SK-N-SH treated with all-trans-retinoic acid at 6 μM for 48 hours (cell line): ENCODE measurements around the gene NSMF.

Experiments
- ARNTL ChIP-seq: fragments of 450-650 bp; formaldehyde crosslinking; IDR thresholded peaks from 2 replicates; pipeline ENCODE4 v1.5.0; 2020; ENCODE audit warnings: low read depth, mild to moderate bottlenecking, moderate library complexity, borderline replicate concordance
- BACH2 ChIP-seq: fragments of 250-450 bp; sonication (Bioruptor Pico); IDR thresholded peaks from 2 replicates; pipeline ENCODE4 v1.9.0; 2021; ENCODE audit warnings: mild to moderate bottlenecking, borderline replicate concordance
- CREB5 ChIP-seq: fragments of 250-450 bp; sonication (Bioruptor Pico); IDR thresholded peaks from 2 replicates; pipeline ENCODE4 v1.5.1; 2020; ENCODE audit warnings: low read depth, mild to moderate bottlenecking, moderate library complexity
- PATZ1 ChIP-seq: fragments of 250-450 bp; sonication (Bioruptor Pico); IDR thresholded peaks from 2 replicates; pipeline ENCODE4 v1.8.0; 2020; ENCODE audit warnings: mild to moderate bottlenecking, moderate library complexity, borderline replicate concordance
- TOX ChIP-seq: fragments of 250-450 bp; sonication (Bioruptor Pico); IDR thresholded peaks from 2 replicates; pipeline ENCODE4 v1.8.0; 2021; ENCODE audit warnings: mild to moderate bottlenecking, moderate library complexity, borderline replicate concordance
- ZFP3 ChIP-seq: fragments of 250-450 bp; sonication (Bioruptor Pico); IDR thresholded peaks from 2 replicates; pipeline ENCODE4 v1.5.0; 2020; ENCODE audit warnings: mild to moderate bottlenecking, moderate library complexity
- TF ChIP-seq, protein P1 (sequence below): fragments of 250-450 bp; sonication (Bioruptor Pico); IDR thresholded peaks from 2 replicates; pipeline ENCODE4 v1.8.0; 2021; ENCODE audit warnings: low read depth, mild to moderate bottlenecking, moderate library complexity, borderline replicate concordance

DNA sequence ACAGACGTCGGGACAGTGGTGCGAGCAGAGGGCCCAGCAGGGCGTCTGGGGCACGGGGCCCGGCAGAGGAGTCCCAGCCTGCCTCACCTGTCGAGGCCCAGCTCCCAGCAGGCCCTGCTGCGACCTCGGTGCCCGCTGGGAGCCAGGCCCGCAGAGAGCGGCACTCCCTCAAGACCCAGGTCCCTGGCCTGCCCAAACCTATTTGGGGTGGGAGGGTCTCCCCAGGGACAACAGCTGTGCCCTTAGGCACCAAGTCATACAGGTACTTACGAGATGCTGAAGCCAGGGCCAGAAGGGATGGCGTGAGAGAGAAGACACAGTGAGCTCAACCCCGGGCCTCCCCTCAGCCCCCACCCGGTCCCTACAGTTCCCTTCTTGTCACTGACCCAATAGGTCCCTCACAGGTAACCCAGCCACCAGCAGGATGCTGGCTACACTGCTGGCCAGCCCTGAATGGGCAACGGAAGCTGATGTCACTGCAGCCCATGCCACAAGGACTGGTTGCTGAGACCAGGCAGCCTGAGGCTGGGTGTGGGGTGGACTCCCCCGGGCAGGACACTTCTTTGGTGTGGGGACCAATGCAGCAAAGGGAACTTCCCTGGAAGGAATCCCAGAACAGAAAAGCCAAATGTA, 3.7 kb downstream of the NSMF start:
- TF ChIP-seq, protein P1, sequence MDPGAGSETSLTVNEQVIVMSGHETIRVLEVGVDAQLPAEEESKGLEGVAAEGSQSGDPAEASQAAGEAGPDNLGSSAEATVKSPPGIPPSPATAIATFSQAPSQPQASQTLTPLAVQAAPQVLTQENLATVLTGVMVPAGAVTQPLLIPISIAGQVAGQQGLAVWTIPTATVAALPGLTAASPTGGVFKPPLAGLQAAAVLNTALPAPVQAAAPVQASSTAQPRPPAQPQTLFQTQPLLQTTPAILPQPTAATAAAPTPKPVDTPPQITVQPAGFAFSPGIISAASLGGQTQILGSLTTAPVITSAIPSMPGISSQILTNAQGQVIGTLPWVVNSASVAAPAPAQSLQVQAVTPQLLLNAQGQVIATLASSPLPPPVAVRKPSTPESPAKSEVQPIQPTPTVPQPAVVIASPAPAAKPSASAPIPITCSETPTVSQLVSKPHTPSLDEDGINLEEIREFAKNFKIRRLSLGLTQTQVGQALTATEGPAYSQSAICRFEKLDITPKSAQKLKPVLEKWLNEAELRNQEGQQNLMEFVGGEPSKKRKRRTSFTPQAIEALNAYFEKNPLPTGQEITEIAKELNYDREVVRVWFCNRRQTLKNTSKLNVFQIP (CRISPR knock-in tag) = no peak
- no peak for TF ChIP-seq BACH2
- TF ChIP-seq TOX (CRISPR knock-in tag) = no peak
- no peak for TF ChIP-seq PATZ1 (CRISPR knock-in tag)
- TF ChIP-seq CREB5 (CRISPR knock-in tag) = no peak
- TF ChIP-seq ZFP3 = no peak
- no peak for TF ChIP-seq ARNTL (CRISPR knock-in tag)
